ENCODE data around the gene FFAR3.

- TF ChIP-seq ZBTB44 (tag by site-specific recombination; IDR thresholded peaks at IDR 0.05), result no peak
- no peak for TF ChIP-seq ZNF704 (tag by site-specific recombination; IDR thresholded peaks at IDR 0.05)
- no peak for TF ChIP-seq ZBTB8A (tag by site-specific recombination; IDR thresholded peaks at IDR 0.05)
- TF ChIP-seq ZNF747 (tag by site-specific recombination; IDR thresholded peaks at IDR 0.05), result no peak
- TF ChIP-seq REST (tag by site-specific recombination; IDR thresholded peaks at IDR 0.05), result no peak
- TF ChIP-seq ZBTB49 (tag by site-specific recombination; IDR thresholded peaks at IDR 0.05; ENCODE audit: low read depth), result no peak
- TF ChIP-seq ZNF391 (tag by site-specific recombination; IDR thresholded peaks at IDR 0.05; ENCODE audit: borderline replicate concordance, low read depth), result no peak
- no peak for TF ChIP-seq ZNF223 (tag by site-specific recombination; IDR thresholded peaks at IDR 0.05)
- TF ChIP-seq ZNF184 (tag by site-specific recombination; IDR thresholded peaks at IDR 0.05), result no peak
Measured at GRCh38 chr19:35360880-35361420, 2.7 kb downstream of the FFAR3 start.

Measured in HEK293 (cell line).